SU-DHL-6 (cell line): ENCODE results near the gene PLA2G5.

Experiments
- CTCF ChIP-seq: fragments of 200-600 bp; sonication (generic); IDR thresholded peaks from one replicate; pipeline ENCODE4 v1.5.1; 2017; ENCODE audit warnings: antibody characterized with exemption, mild to moderate bottlenecking, low read length, moderate library complexity; ENCODE audit not compliant: insufficient read depth, poor library complexity, severe bottlenecking
- EZH2phosphoT487 ChIP-seq: fragments of 200-600 bp; sonication (generic), shearing (Covaris generic); conservative IDR thresholded peaks from 2 replicates; pipeline ENCODE4 v1.6.1; 2018; ENCODE audit warnings: mild to moderate bottlenecking, antibody characterized with exemption, low read length, moderate library complexity, mixed read lengths

DNA sequence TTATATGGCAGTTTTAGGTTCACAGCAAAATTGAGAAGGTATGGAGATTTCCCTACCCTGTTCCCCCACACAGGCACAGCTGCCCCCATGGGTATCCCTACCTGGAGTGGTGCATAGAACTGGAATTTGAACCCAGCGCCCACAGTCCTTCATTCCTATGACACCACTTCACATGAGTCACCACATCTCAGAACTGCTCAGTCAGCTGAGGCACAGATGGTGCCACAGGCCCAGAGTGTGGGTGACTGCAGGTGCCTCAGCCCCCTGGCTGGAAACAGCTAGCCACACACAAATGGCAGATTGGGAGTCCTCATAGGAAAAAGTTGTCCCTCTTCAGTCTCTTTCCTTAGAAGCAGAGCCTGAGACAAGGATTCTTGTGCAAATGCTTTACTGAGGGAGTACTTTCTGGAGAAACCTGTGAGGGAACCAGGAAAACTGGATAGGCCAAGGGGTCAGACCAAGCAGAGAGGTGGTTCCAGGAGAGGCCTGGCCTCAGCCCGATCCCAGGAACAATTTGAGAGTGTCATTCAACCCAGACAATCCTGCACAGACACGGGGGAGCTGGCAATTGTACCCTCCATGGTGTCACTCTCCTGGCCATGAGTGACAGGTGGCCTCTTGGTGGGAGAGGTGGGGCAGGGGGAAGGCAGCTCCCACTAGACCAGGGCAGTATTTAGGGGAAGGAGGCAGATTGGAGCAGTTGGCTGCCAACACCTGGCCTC, 42.4 kb downstream of the PLA2G5 start:
- TF ChIP-seq CTCF (no peak), EZH2phosphoT487 (no peak)
